Breast epithelium (tissue), 4 donors: Measurements from ENCODE around the gene TAS2R5. TPM values are rescaled to one million over a fixed set of nuclear protein-coding genes. Genes with fewer than 3 reads are reported as not detected.
"Not testable (repeated sequence)": the region's sequence is repeated elsewhere in the genome, so short reads cannot be mapped to it uniquely, and the experiment has no call there.

Source experiments
- DNase-seq, 2 donors: peaks; one replicate each; pipeline ENCODE4 v3.0.0-alpha.2; 2019; ENCODE audit warnings: low spot score in 2 of 2
- H3K27ac ChIP-seq, 2 donors: fragments of 200-600 bp; sonication (generic) in 1 of 2; one replicate each; pipeline ENCODE4 v1.5.1; 2016 to 2019; ENCODE audit warnings: mild to moderate bottlenecking in 1 of 2
- H3K27me3 ChIP-seq, 2 donors: fragments of 200-600 bp; sonication (generic) in 1 of 2; one replicate each; pipeline versions ENCODE4 v1.5.1 to v1.6.0; 2017 to 2019; ENCODE audit warnings: control low read depth in 1 of 2, mild to moderate bottlenecking in 1 of 2
- H3K36me3 ChIP-seq: fragments of 200-600 bp; one replicate; pipeline ENCODE4 v1.5.1; 2019
- H3K4me1 ChIP-seq, 2 donors: fragments of 200-600 bp; sonication (generic); one replicate each; pipeline ENCODE4 v1.5.1; 2016 to 2019; ENCODE audit warnings: control low read depth in 1 of 2
- H3K4me3 ChIP-seq, 3 donors: fragments of 200-600 bp; sonication (generic); 1 replicate in 2 of 3; 2 replicates in 1 of 3; pipeline ENCODE4 v1.5.1; 2016 to 2019; ENCODE audit warnings: mild to moderate bottlenecking in 3 of 3, moderate library complexity in 2 of 3
- H3K9me3 ChIP-seq, 2 donors: fragments of 200-600 bp; sonication (generic) in 1 of 2; one replicate each; pipeline ENCODE4 v1.5.1; 2016 to 2019; ENCODE audit warnings: control low read depth in 1 of 2
- CTCF ChIP-seq, 3 donors: fragments of 450-650 bp; IDR thresholded peaks; one replicate each; pipeline ENCODE4 v1.5.1; 2016 to 2017; ENCODE audit warnings: antibody characterized with exemption in 3 of 3, mild to moderate bottlenecking in 3 of 3, moderate library complexity in 3 of 3
- POLR2A ChIP-seq: fragments of 450-650 bp; IDR thresholded peaks from one replicate; pipeline ENCODE4 v1.6.1; 2016; ENCODE audit warnings: antibody characterized with exemption, mild to moderate bottlenecking, moderate library complexity
- POLR2AphosphoS5 ChIP-seq, 3 donors: sonication (generic); formaldehyde crosslinking; IDR thresholded peaks; one replicate each; pipeline ENCODE4 v1.6.1; 2017; ENCODE audit warnings: antibody characterized with exemption in 3 of 3
- intact Hi-C: fragments of 100-400 bp; cut with DNase I; formaldehyde crosslinking; loops from one replicate; pipeline ENCODE4 v1.15.1; 2023; ENCODE audit warnings: low total_unique reads
- total RNA-seq, 3 donors: library from RNA; depleted of rRNA; stranded (reverse); fragments of >200 nt; gene quantifications; one replicate each; pipeline ENCODE4 v1.1.0, GENCODE V29; 2016

Gene TAS2R5
- total RNA-seq, 3 donors from 2014 or later: 2.0 to 10.8 (median 2.4) TPM

DNA sequence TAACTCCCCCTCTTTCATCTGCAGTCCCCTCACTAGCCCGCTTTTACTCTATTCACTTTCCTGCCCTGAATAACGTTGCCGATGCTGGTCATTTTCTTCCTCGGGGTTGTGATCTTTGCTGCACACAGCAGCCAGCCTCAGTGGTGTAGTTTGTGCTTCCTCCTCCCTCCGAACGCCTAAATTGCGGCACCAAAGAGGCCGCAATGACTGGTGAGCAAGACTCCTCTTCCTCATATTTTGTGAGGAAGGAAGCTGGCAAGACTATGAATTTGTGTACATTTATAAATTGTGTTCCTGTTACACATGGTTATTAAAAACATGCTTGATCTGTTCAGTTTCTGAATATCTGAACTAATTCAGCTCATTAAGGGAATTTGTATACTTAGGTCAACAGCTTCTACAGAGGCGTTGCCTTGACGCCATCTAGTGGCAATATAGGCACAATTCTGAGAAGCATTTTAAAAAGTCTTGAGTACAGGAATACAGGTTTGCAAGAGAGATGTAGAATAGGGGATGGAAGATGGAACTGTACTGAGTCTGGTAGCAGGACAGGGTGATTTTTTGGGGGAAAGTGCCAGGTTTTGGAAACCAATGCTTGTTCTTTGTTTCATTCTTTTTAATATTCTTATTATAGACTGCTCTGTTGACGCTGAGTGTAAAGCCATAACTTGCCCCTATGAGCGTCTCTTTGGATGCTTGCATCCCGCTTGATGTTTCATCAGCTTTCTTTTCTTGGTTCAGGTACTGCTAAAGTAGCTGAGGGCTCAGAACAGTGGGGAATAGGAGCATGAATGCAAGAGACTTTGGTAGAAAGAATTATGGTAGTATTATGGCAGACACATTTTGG, 4.1 kb upstream of the TAS2R5 start:
- Histone ChIP-seq H3K4me1 (no peaks in the 10 kb centered on the region), H3K4me3 (no peak overlapping the region), H3K36me3 (no peaks in the 10 kb centered on the region), H3K27ac (no peak overlapping the region), H3K9me3 (no peaks in the 10 kb centered on the region), H3K27me3 (no peaks in the 10 kb centered on the region)
- intact Hi-C loops: no loop called here
- TF ChIP-seq CTCF (IDR thresholded peaks at IDR 0.05): peak in 2 of 3 donors; percentile 35 to 48
- no peak for TF ChIP-seq POLR2A
- no peak for DNase-seq

DNA sequence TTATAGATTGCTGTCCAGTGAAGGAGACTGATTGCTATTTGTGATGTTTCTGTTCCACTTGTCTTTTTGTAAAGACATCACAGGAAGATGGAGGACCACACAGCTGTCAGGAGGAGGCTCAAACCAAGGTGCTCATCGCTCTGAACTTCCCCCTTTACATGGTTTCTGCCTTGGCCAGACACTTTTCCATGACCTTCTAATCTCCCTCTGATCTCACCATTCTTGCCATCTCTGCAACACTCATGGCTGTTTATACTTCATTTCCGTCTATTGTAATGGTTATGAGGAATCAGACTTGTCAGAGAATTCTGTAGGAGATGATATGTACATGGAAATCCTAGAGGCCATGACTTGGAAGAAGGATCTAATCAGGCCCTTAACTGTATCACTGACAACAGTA, 1.7 kb upstream of the TAS2R5 start:
- Histone ChIP-seq H3K36me3 (no peaks in the 10 kb centered on the region), H3K4me3 (no peak overlapping the region), H3K27ac (no peak overlapping the region), H3K4me1 (no peaks in the 10 kb centered on the region), H3K27me3 (no peaks in the 10 kb centered on the region), H3K9me3 (no peaks in the 10 kb centered on the region)
- intact Hi-C loops: no loop called here
- DNase-seq: no peak
- TF ChIP-seq CTCF (IDR thresholded peaks at IDR 0.05) (no peak), POLR2AphosphoS5 (IDR thresholded peaks at IDR 0.05) (no peak), POLR2A (no peak)

- H3K36me3 ChIP-seq: no peaks in the 10 kb centered on the region
- TF ChIP-seq CTCF (IDR thresholded peaks at IDR 0.05) (no peak), POLR2AphosphoS5 (IDR thresholded peaks at IDR 0.05) (no peak), POLR2A (no peak)
- H3K4me3 ChIP-seq: no peak overlapping the region
- no peaks in the 10 kb centered on the region for H3K9me3 ChIP-seq
- no peak for DNase-seq
- no peak overlapping the region for H3K27ac ChIP-seq
- H3K27me3 ChIP-seq: no peaks in the 10 kb centered on the region
- intact Hi-C loops: no loop called here
- H3K4me1 ChIP-seq: no peaks in the 10 kb centered on the region
These were observed 2.5 kb downstream of the TAS2R5 start for GRCh38 chr7:141792526-141792925.

DNA sequence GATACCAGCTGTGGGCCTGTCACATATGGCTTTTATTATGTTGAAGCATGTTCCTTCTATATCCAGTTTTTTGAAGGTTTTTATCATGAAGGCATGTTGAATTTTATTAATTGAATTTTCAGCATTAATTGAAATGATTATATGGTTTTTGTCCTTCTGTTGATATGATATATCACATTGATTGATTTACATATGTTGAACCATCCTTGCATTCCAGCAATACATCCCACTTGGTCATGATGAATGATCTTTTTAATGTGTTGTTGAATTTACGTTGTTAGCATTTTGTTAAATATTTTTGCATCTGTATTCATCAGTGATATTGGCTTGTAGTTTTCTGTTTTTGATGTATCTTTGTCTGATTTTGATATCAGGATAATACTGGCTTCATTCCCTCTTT, 30.1 kb downstream of the TAS2R5 start:
- no peaks in the 10 kb centered on the region for H3K4me1 ChIP-seq
- no peaks in the 10 kb centered on the region for H3K36me3 ChIP-seq
- no peak for DNase-seq
- intact Hi-C loops: no loop called here
- no peaks in the 10 kb centered on the region for H3K27me3 ChIP-seq
- no peak for TF ChIP-seq POLR2A
- TF ChIP-seq POLR2AphosphoS5 (IDR thresholded peaks at IDR 0.05): no peak
- TF ChIP-seq CTCF (IDR thresholded peaks at IDR 0.05): no peak
- peaks cover 11 to 84% of the 10 kb centered on the region in 2 donors for H3K9me3 ChIP-seq
- H3K4me3 ChIP-seq: no peak overlapping the region
- no peak overlapping the region for H3K27ac ChIP-seq

GRCh38 chr7:141822432-141822831, 32.4 kb downstream of the TAS2R5 start:
- H3K27ac ChIP-seq, intact Hi-C loops, H3K27me3 ChIP-seq, H3K36me3 ChIP-seq, DNase-seq, H3K4me1 ChIP-seq, H3K4me3 ChIP-seq: not testable (repeated sequence)
- H3K9me3 ChIP-seq: peaks cover 11 to 70% of the 10 kb centered on the region in 2 donors
